Thymus (tissue), 11 donors: ENCODE results near the gene AGPAT2. TPM values are rescaled to one million over a fixed set of nuclear protein-coding genes. Genes with fewer than 3 reads are reported as not detected.

Experiments
- DNase-seq, 9 donors: peaks; one replicate each; pipeline ENCODE4 v3.0.0-alpha.2; 2013; ENCODE audit warnings: low spot score in 9 of 9, low read depth in 6 of 9, missing footprints in 1 of 9
- H3K27ac ChIP-seq, 2 donors: one replicate each; pipeline ENCODE4 v1.5.1; 2013; ENCODE audit warnings: control low read depth in 1 of 2, low read depth in 1 of 2, low read length in 1 of 2, mild to moderate bottlenecking in 1 of 2, moderate library complexity in 1 of 2
- H3K27me3 ChIP-seq, 2 donors: one replicate each; pipeline ENCODE4 v1.5.1; 2013; ENCODE audit warnings: low read length in 1 of 2; ENCODE audit not compliant: control insufficient read depth in 2 of 2, insufficient read depth in 1 of 2
- H3K36me3 ChIP-seq, 2 donors: one replicate each; pipeline ENCODE4 v1.5.1; 2013; ENCODE audit warnings: low read length in 1 of 2, mild to moderate bottlenecking in 1 of 2, moderate library complexity in 1 of 2; ENCODE audit not compliant: control insufficient read depth in 2 of 2, insufficient read depth in 2 of 2
- H3K4me1 ChIP-seq, 2 donors: one replicate each; pipeline ENCODE4 v1.5.1; 2013; ENCODE audit warnings: low read length in 2 of 2; ENCODE audit not compliant: control insufficient read depth in 2 of 2, insufficient read depth in 2 of 2
- H3K4me3 ChIP-seq, 2 donors: one replicate each; pipeline ENCODE4 v1.5.1; 2013; ENCODE audit warnings: low read length in 2 of 2, control low read depth in 1 of 2, mild to moderate bottlenecking in 1 of 2
- H3K9me3 ChIP-seq, 2 donors: one replicate each; pipeline ENCODE4 v1.5.1; 2013; ENCODE audit warnings: low read length in 1 of 2, mild to moderate bottlenecking in 1 of 2; ENCODE audit not compliant: control insufficient read depth in 2 of 2, insufficient read depth in 1 of 2
- WGBS: extraction: QIAGEN DNeasy Blood & Tissue Kit; methylation state at CpG from one replicate; pipeline ENCODE4 v1.1.7; 2013; 5-methylcytosine and 5-hydroxymethylcytosine counted together
- polyA plus RNA-seq: library from polyadenylated mRNA; stranded (reverse); fragments of 200-250 nt; gene quantifications from one replicate; pipeline ENCODE4 v1.2.3, GENCODE V29; 2013
- total RNA-seq: library from RNA; stranded (reverse); fragments of 120-200 nt; gene quantifications from one replicate; pipeline ENCODE4 v1.2.4, GENCODE V29; 2013
- donor health status: healthy.

AGPAT2 gene
- total and polyA plus RNA-seq, 2 donors = 8.2 to 28.8 TPM

DNA sequence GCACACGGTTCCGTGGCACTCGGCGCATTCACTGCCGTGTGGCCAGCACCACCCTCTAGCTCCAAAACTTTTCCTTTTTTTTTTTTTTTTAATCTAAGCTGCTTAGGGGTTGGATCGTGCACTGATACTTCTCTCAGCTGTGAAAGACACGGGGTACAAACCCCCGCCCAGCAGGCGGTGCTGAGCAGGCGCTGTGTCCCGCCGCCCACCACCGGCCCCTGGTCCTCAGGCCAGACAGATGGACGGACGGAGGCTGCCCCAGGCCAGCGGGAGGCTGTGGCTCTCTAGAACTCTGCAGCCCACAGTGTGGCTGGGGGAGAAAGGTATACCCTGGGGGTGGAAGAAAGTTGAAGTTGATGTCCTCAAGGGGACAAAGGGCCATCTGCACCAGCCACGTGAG is 6.2 kb downstream of the AGPAT2 start:
- Histone ChIP-seq H3K9me3 (peaks cover 0 to 4% of the 10 kb centered on the region in 2 donors), H3K4me3 (no peak overlapping the region), H3K36me3 (no peaks in the 10 kb centered on the region), H3K27me3 (peaks cover 0 to 7% of the 10 kb centered on the region in 2 donors), H3K4me1 (peaks cover 2 to 6% of the 10 kb centered on the region in 2 donors), H3K27ac (no peak overlapping the region)
- DNase-seq = no peak
- 97% methylated on average over 17 of the region's 17 CpGs for WGBS

DNA sequence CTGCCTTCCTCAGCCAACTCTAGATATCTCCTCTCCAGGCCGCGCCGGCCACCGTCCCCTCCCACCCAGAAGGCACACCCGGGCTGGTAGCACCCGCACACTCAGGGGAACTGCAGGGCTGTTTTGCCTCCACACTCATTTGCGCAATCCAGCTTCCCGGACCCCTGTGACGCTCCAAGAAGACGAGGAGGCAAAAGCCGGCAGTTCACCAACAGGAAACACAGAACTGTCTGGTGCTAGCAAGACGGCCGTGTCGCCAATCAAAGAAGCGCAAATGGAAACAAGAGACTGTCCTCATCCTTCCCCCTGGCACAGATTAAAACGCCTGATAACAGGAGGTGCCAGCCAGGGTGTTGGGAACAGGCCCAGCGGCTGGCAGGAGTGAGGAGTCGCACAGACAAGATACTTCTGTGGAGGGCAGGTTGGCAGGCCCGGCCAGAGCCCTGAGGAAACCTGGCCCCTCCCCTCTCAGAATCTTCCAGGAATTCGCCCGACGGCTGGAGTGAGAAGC is 7.8 kb downstream of the AGPAT2 start:
- H3K36me3 ChIP-seq = peaks cover 0 to 3% of the 10 kb centered on the region in 2 donors
- peaks cover 0 to 3% of the 10 kb centered on the region in 2 donors for H3K4me1 ChIP-seq
- peaks cover 0 to 4% of the 10 kb centered on the region in 2 donors for H3K9me3 ChIP-seq
- no peak overlapping the region for H3K27ac ChIP-seq
- DNase-seq = no peak
- H3K4me3 ChIP-seq = no peak overlapping the region
- 65% methylated on average over 22 of the region's 22 CpGs for WGBS
- H3K27me3 ChIP-seq = no peaks in the 10 kb centered on the region

- Histone ChIP-seq H3K27ac (no peak overlapping the region), H3K36me3 (peaks cover 0 to 4% of the 10 kb centered on the region in 2 donors), H3K4me3 (no peak overlapping the region), H3K4me1 (peaks cover 0 to 7% of the 10 kb centered on the region in 2 donors), H3K9me3 (peaks cover 0 to 4% of the 10 kb centered on the region in 2 donors), H3K27me3 (no peaks in the 10 kb centered on the region)
- no peak for DNase-seq
- 92% methylated on average over 6 of the region's 6 CpGs for WGBS
Measured at GRCh38 chr9:136678624-136679023, 8.6 kb downstream of the AGPAT2 start.

- no peaks in the 10 kb centered on the region for H3K27me3 ChIP-seq
- DNase-seq = no peak
- peaks cover 0 to 4% of the 10 kb centered on the region in 2 donors for H3K36me3 ChIP-seq
- H3K27ac ChIP-seq = no peak overlapping the region
- no peak overlapping the region for H3K4me3 ChIP-seq
- WGBS = 96% methylated on average over 15 of the region's 15 CpGs
- peaks cover 0 to 4% of the 10 kb centered on the region in 2 donors for H3K9me3 ChIP-seq
- H3K4me1 ChIP-seq = peaks cover 0 to 7% of the 10 kb centered on the region in 2 donors
Measured at GRCh38 chr9:136678034-136678433, 9.2 kb downstream of the AGPAT2 start.

DNA sequence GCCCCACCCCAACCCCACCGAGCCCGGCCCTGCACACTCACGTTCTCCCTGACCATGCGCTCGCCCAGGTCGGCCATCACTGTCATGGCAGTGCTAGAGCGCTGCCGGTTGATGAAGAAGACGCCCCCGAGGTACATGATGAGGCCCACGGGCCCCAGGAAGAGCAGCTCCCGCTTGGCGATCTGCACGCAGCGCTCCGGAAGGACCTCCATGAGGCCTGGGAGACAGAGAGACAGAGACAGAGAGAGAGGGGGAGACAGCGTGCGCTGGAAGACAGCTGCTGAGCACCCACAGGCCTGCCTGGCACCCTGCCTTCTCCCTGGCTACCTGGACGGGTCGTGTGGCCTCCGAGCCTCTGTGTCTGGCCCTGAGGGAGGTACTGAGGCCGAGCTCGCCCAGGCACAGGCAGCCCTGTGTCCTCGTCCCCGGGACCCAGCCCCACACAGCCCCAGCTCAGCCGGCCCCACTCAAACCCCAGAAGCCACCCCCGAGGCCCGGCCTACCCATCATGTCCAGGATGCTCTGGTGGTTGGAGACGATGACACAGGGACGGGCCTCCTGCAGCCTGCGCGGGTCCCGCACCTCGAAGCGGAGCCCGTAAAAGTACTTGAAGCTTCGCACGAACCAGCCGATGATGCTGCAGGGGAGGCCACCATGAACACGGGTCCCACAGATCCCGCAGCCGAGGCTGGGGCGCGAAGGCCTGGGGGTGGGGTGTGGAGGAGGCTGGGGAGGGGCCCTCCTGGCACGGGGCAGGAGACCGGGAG is 10.2 kb downstream of the AGPAT2 start:
- H3K4me3 ChIP-seq = no peak overlapping the region
- H3K27ac ChIP-seq = no peak overlapping the region
- DNase-seq = no peak
- peaks cover 0 to 4% of the 10 kb centered on the region in 2 donors for H3K36me3 ChIP-seq
- H3K9me3 ChIP-seq = peaks cover 0 to 4% of the 10 kb centered on the region in 2 donors
- H3K27me3 ChIP-seq = no peaks in the 10 kb centered on the region
- H3K4me1 ChIP-seq = peaks cover 0 to 7% of the 10 kb centered on the region in 2 donors
- 96% methylated on average over 46 of the region's 46 CpGs for WGBS

DNA sequence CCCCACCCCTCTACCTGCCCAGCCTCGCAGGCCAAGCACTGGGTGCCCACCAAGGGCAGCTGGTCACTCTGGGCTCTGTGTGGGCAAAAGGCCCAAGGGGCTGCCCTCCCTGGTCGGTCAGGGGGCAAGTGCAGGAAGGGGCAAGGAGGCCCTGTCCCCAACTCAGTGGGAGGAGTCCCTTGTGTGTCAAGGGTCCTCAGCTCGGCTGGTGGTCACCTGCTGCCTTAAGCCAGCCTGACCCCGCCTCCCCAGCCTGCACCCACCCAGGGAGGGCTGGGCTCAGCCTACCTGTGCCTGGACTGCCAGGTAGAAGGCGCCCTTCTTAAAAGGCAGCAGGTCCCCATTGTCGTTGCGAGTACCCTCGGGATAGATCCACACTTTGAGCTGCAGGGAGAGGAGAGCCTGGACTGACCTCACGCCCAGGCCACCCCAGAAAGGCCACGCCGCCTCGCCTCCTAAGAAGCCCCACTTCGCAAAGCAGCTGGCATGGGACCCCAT is 10.9 kb downstream of the AGPAT2 start:
- H3K36me3 ChIP-seq = peaks cover 0 to 4% of the 10 kb centered on the region in 2 donors
- H3K4me1 ChIP-seq = peaks cover 0 to 7% of the 10 kb centered on the region in 2 donors
- peaks cover 0 to 4% of the 10 kb centered on the region in 2 donors for H3K9me3 ChIP-seq
- no peak overlapping the region for H3K4me3 ChIP-seq
- no peak overlapping the region for H3K27ac ChIP-seq
- WGBS = 98% methylated on average over 13 of the region's 13 CpGs
- no peaks in the 10 kb centered on the region for H3K27me3 ChIP-seq
- DNase-seq = no peak

- no peak overlapping the region for H3K4me3 ChIP-seq
- no peak overlapping the region for H3K27ac ChIP-seq
- H3K36me3 ChIP-seq = peaks cover 0 to 4% of the 10 kb centered on the region in 2 donors
- no peak for DNase-seq
- peaks cover 0 to 4% of the 10 kb centered on the region in 2 donors for H3K9me3 ChIP-seq
- no peaks in the 10 kb centered on the region for H3K27me3 ChIP-seq
- WGBS = 95% methylated on average over 16 of the region's 16 CpGs
- H3K4me1 ChIP-seq = peaks cover 0 to 7% of the 10 kb centered on the region in 2 donors
Measured at GRCh38 chr9:136675477-136676296, 11.6 kb downstream of the AGPAT2 start.

DNA sequence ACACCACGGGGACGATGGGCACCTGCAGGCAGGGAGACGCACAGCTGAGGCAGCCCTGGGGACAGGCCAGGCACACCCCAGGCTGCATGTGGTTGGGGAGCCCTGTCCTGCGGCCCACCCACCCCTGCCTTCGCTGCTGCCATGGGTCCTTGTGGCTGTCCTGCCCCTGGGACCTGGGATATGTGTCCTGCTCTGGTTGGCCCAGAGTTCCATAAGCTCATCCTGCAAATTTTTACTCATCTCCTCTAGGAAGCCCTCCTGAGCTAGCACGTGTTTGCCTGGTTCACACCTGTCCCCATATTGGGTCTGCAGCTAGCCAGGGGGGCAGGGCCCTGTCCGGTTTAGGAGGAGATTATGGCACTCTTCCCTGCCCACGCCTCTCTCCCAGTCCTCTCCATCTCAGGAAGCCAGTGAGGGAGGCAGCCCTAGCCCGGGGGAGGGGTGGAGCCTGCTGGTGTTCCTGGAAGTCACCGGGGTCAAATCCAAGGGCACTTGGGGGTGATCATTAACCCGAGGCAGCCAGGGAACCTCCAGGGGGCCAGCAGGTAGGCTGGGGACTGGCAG is 12.4 kb downstream of the AGPAT2 start:
- H3K9me3 ChIP-seq = peaks cover 0 to 4% of the 10 kb centered on the region in 2 donors
- H3K27me3 ChIP-seq = peaks cover 0 to 5% of the 10 kb centered on the region in 2 donors
- H3K4me1 ChIP-seq = peaks cover 0 to 4% of the 10 kb centered on the region in 2 donors
- no peak overlapping the region for H3K4me3 ChIP-seq
- H3K27ac ChIP-seq = no peak overlapping the region
- DNase-seq = no peak
- peaks cover 0 to 4% of the 10 kb centered on the region in 2 donors for H3K36me3 ChIP-seq
- 94% methylated on average over 11 of the region's 11 CpGs for WGBS
